HepG2 (cell line): ENCODE data around the gene THBS2. TPM values are rescaled to one million over a fixed set of nuclear protein-coding genes. Genes with fewer than 3 reads are reported as not detected.

Experiments
- ATAC-seq: fragments of 200-7000 bp; cut with Tn5 transposase; 3 replicates; pipeline ENCODE4 v1.9.1; 2020; ENCODE audit warnings: mild to moderate bottlenecking, moderate library complexity
- BruUV-seq: library from RNA; stranded (reverse); fragments of 400-500 nt; replicated peaks from 2 replicates; lab custom pipeline; 2021; lab: Mats Ljungman, UMichigan
- CTCF ChIA-PET: fragments of 300-600 bp; formaldehyde crosslinking; extraction: SDS; loops from one replicate; lab custom pipeline; 2021; ENCODE audit warnings: low total read pairs, inconsistent platforms, low intra/inter-chr PET ratio; lab: Yijun Ruan, JAX
- POLR2A ChIA-PET: fragments of 350-600 bp; sonication (Branson Sonifier 250); formaldehyde crosslinking; loops from one replicate; lab custom pipeline; 2020; ENCODE audit warnings: antibody characterized with exemption, inconsistent platforms; lab: Yijun Ruan, JAX
- DNase-seq: peaks from one replicate; pipeline ENCODE4 v3.0.0-alpha.2; 2015; ENCODE audit warnings: low spot score
- FAIRE-seq: peaks from 3 replicates; lab custom pipeline; 2011; peaks lifted over from hg19 to GRCh38; lab: Jason Lieb, UNC
- H2AFZ ChIP-seq: one replicate; pipeline ENCODE4 v1.6.1; 2011; ENCODE audit warnings: low read length, inconsistent platforms
- H3K27ac ChIP-seq: fragments of 300-600 bp; 3 replicates; pipeline ENCODE4 v1.8.0; 2011; ENCODE audit warnings: mixed run types, mild to moderate bottlenecking, mixed read lengths, low read length, inconsistent platforms; ENCODE audit not compliant: insufficient read depth; ENCODE audit errors: extremely low read length
- H3K27me3 ChIP-seq, 2 experiments: fragments of 200-600 bp in 1 of 2; 2 replicates in 1 of 2; 3 replicates in 1 of 2; pipeline versions ENCODE4 v1.6.0 to v1.8.0; 2011; ENCODE audit warnings: low read length in 2 of 2, mild to moderate bottlenecking in 2 of 2, moderate library complexity in 2 of 2, inconsistent platforms in 1 of 2; ENCODE audit not compliant: insufficient read depth in 2 of 2, control insufficient read depth in 1 of 2
- H3K36me3 ChIP-seq, 2 experiments: fragments of 200-600 bp in 1 of 2; replicated peaks in 1 of 2; 2 replicates in 1 of 2; 3 replicates in 1 of 2; pipeline versions ENCODE4 v1.5.1 to v1.8.0; 2011; ENCODE audit warnings: low read length in 2 of 2, inconsistent platforms in 1 of 2; ENCODE audit not compliant: insufficient read depth in 2 of 2, control insufficient read depth in 1 of 2
- H3K4me1 ChIP-seq: 2 replicates; pipeline ENCODE4 v1.5.1; 2012; ENCODE audit warnings: low read length, inconsistent platforms; ENCODE audit not compliant: insufficient read depth
- H3K4me2 ChIP-seq: 2 replicates; pipeline ENCODE4 v1.6.0; 2011; ENCODE audit warnings: low read depth, low read length, inconsistent platforms
- H3K4me3 ChIP-seq, 3 experiments: fragments of 200-600 bp in 1 of 3; sonication (generic), shearing (Covaris generic) in 1 of 3; replicated peaks in 1 of 3; 2 replicates each; pipeline ENCODE4 v1.5.1; 2011 to 2016; ENCODE audit warnings: low read length in 3 of 3, inconsistent platforms in 2 of 3, low read depth in 2 of 3, mild to moderate bottlenecking in 2 of 3, control low read depth in 1 of 3, mixed read lengths in 1 of 3; ENCODE audit not compliant: insufficient read depth in 1 of 3
- H3K79me2 ChIP-seq: one replicate; pipeline ENCODE4 v1.6.1; 2011; ENCODE audit warnings: low read length, inconsistent platforms; ENCODE audit not compliant: insufficient read depth
- H3K9ac ChIP-seq: 2 replicates; pipeline ENCODE4 v1.6.0; 2011; ENCODE audit warnings: mild to moderate bottlenecking, low read depth, low read length, inconsistent platforms; ENCODE audit not compliant: insufficient read depth
- H3K9me3 ChIP-seq: 2 replicates; pipeline ENCODE4 v1.5.1; 2012; ENCODE audit warnings: mild to moderate bottlenecking, low read length
- H4K20me1 ChIP-seq: 2 replicates; pipeline ENCODE4 v1.6.0; 2011; ENCODE audit warnings: inconsistent platforms, mild to moderate bottlenecking, low read length, moderate library complexity; ENCODE audit not compliant: insufficient read depth
- FOXK1 ChIP-seq: sonication (generic); formaldehyde crosslinking; IDR thresholded peaks from 2 replicates; pipeline ENCODE4 v1.4.0; 2020; ENCODE audit warnings: low read depth, missing genetic modification reagents, borderline replicate concordance
- MAZ ChIP-seq, 2 experiments: sonication (generic) in 1 of 2; formaldehyde crosslinking in 1 of 2; IDR thresholded peaks; 2 replicates each; pipeline versions ENCODE4 v1.5.0 to v1.6.1; 2012 to 2020; ENCODE audit warnings: low read depth in 2 of 2, mild to moderate bottlenecking in 2 of 2, borderline replicate concordance in 1 of 2, improper control_type of control experiment in 1 of 2, low read length in 1 of 2, missing genetic modification reagents in 1 of 2, moderate library complexity in 1 of 2
- MEIS2 ChIP-seq: sonication (generic); formaldehyde crosslinking; IDR thresholded peaks from 2 replicates; pipeline ENCODE4 v1.9.0; 2021; ENCODE audit warnings: mild to moderate bottlenecking, missing genetic modification reagents
- TOE1 ChIP-seq: sonication (generic); formaldehyde crosslinking; IDR thresholded peaks from 2 replicates; pipeline ENCODE4 v1.4.0; 2020; ENCODE audit warnings: mild to moderate bottlenecking, missing genetic modification reagents
- ZBTB3 ChIP-seq: sonication (generic); formaldehyde crosslinking; IDR thresholded peaks from 2 replicates; pipeline ENCODE4 v1.4.0; 2020; ENCODE audit warnings: low read depth, mild to moderate bottlenecking, moderate library complexity, missing genetic modification reagents, borderline replicate concordance
- ZNF460 ChIP-seq: sonication (generic); formaldehyde crosslinking; IDR thresholded peaks from 2 replicates; pipeline ENCODE4 v1.5.1; 2020; ENCODE audit warnings: missing genetic modification reagents, mild to moderate bottlenecking, borderline replicate concordance
- WGBS: methylation state at CpG from one replicate; pipeline ENCODE4 v1.1.6; 2017; ENCODE audit warnings: low lambda C conversion rate; 5-methylcytosine and 5-hydroxymethylcytosine counted together
- in situ Hi-C: cut with HindIII; loops from 2 replicates; pipeline ENCODE4 v1.10.0; 2017; ENCODE audit warnings: low pct_unique_long_range_greater_than_20kb; ENCODE audit not compliant: extremely low pct_ligation_motif_present
- intact Hi-C: fragments of 100-400 bp; cut with micrococcal nuclease; formaldehyde crosslinking; loops from one replicate; pipeline ENCODE4 v1.10.0; 2022; ENCODE audit not compliant: unreplicated experiment
- polyA plus RNA-seq, 8 experiments: library from polyadenylated mRNA; depleted of rRNA in 3 of 8; stranded (reverse) in 7 of 8; unstranded in 1 of 8; fragments of >200 nt; fragmentation: Illumina TruSeq in 4 of 8; extraction: Trizol in 4 of 8; gene quantifications; 2 replicates each; pipeline versions ENCODE4 v1.2.1 to v1.2.3, GENCODE V29; 2011 to 2016; ENCODE audit warnings: low read depth in 4 of 8, missing spikeins in 1 of 8, mixed read lengths in 1 of 8; ENCODE audit not compliant: insufficient read depth in 1 of 8
- total RNA-seq, 5 experiments: library from RNA; depleted of rRNA; stranded (reverse); fragments of >200 nt; fragmentation: Illumina TruSeq; extraction: Trizol; gene quantifications; 2 replicates each; pipeline ENCODE4 v1.2.3, GENCODE V29; 2016; ENCODE audit warnings: low read depth in 1 of 5
- TF ChIP-seq, protein P1 (sequence below): sonication (generic); formaldehyde crosslinking; IDR thresholded peaks from 2 replicates; pipeline ENCODE4 v1.4.0; 2020; ENCODE audit warnings: missing genetic modification reagents, borderline replicate concordance

THBS2 gene
- total and polyA plus RNA-seq, 2 of the 13 experiments (the other 11 are each of a cell fraction or from before 2014, with no cell fraction given): 0.12 to 0.15 TPM

- intact Hi-C loops (no loop called here), in situ Hi-C loops (no loop called here)
- BruUV-seq: no TSS peak
- ATAC-seq (no peak), FAIRE-seq (no peak), DNase-seq (no peak)
- Histone ChIP-seq H3K36me3 (no peaks in the 10 kb centered on the region), H4K20me1 (no peaks in the 10 kb centered on the region), H3K4me3 (no peak overlapping the region), H3K79me2 (no peaks in the 10 kb centered on the region), H3K9me3 (peaks cover 19% of the 10 kb centered on the region), H3K27ac (no peak overlapping the region), H3K9ac (no peak overlapping the region), H3K27me3 (0 out of 5 replicates have a peak, but pooled peaks cover 0 to 11% of the 10 kb centered on the region in 2 experiments), H3K4me2 (no peak overlapping the region), H2AFZ (no peak overlapping the region), H3K4me1 (no peaks in the 10 kb centered on the region)
- TF ChIP-seq TOE1 (CRISPR knock-in tag): no peak
- no peak for TF ChIP-seq MEIS2 (CRISPR knock-in tag)
- TF ChIP-seq FOXK1 (CRISPR knock-in tag): no peak
- TF ChIP-seq ZNF460 (CRISPR knock-in tag): no peak
- ChIA-PET POLR2A (no interaction called here), CTCF (no interaction called here)
- WGBS: 5% methylated on average over 3 of the region's 3 CpGs
Measured at GRCh38 chr6:169210611-169211010, 43.0 kb downstream of the THBS2 start.

GRCh38 chr6:169208011-169208410 lies 45.6 kb downstream of the THBS2 start:
- no peaks in the 10 kb centered on the region for H3K79me2 ChIP-seq
- FAIRE-seq (no peak), DNase-seq (no peak), ATAC-seq (no peak)
- no peak overlapping the region for H3K9ac ChIP-seq
- no peaks in the 10 kb centered on the region for H3K4me1 ChIP-seq
- TF ChIP-seq, protein P1, sequence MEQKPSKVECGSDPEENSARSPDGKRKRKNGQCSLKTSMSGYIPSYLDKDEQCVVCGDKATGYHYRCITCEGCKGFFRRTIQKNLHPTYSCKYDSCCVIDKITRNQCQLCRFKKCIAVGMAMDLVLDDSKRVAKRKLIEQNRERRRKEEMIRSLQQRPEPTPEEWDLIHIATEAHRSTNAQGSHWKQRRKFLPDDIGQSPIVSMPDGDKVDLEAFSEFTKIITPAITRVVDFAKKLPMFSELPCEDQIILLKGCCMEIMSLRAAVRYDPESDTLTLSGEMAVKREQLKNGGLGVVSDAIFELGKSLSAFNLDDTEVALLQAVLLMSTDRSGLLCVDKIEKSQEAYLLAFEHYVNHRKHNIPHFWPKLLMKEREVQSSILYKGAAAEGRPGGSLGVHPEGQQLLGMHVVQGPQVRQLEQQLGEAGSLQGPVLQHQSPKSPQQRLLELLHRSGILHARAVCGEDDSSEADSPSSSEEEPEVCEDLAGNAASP (CRISPR knock-in tag): no peak
- TF ChIP-seq MAZ (IDR thresholded peaks at IDR 0.05; ENCODE audit: borderline replicate concordance, low read depth, low read length) (no peak), MAZ (CRISPR knock-in tag; IDR thresholded peaks at IDR 0.05; ENCODE audit: low read depth) (no peak), ZBTB3 (CRISPR knock-in tag) (no peak)
- BruUV-seq: no TSS peak
- no peak overlapping the region for H3K4me2 ChIP-seq
- in situ Hi-C loops (no loop called here), intact Hi-C loops (no loop called here)
- peaks cover 19% of the 10 kb centered on the region for H3K9me3 ChIP-seq
- H2AFZ ChIP-seq: no peak overlapping the region
- ChIA-PET CTCF (no interaction called here), POLR2A (no interaction called here)
- no peak overlapping the region for H3K27ac ChIP-seq
- H3K36me3 ChIP-seq: no peaks in the 10 kb centered on the region
- peaks cover 0 to 6% of the 10 kb centered on the region in 2 experiments; a peak in 1 of 5 replicates for H3K27me3 ChIP-seq
- no peak overlapping the region for H3K4me3 ChIP-seq
- H4K20me1 ChIP-seq: no peaks in the 10 kb centered on the region
